ENCODE measurements around the gene ACSM5.

Gene ACSM5

GRCh38 chr16:20409398-20410120 lies at the start of gene ACSM5:
ACSM5 (plus strand) TSS chr16:20409534; CDS start chr16:20411485, 1,951 bp downstream.
- no peak for DNase-seq (ENCODE audit: low read depth in 2 of 2)

GRCh38 chr16:20359997-20360396 lies 49.3 kb upstream of the ACSM5 start:
- DNase-seq (ENCODE audit: low read depth in 2 of 2), result no peak

GRCh38 chr16:20363191-20363590 lies 46.1 kb upstream of the ACSM5 start:
- DNase-seq (ENCODE audit: low read depth in 2 of 2), result no peak

GRCh38 chr16:20364051-20364450 lies 45.3 kb upstream of the ACSM5 start:
- no peak for DNase-seq (ENCODE audit: low read depth in 2 of 2)

- DNase-seq (ENCODE audit: low read depth in 2 of 2), result no peak
These were observed 39.8 kb upstream of the ACSM5 start for GRCh38 chr16:20369452-20370054.

GRCh38 chr16:20372701-20373100 lies 36.6 kb upstream of the ACSM5 start:
- no peak for DNase-seq (ENCODE audit: low read depth in 2 of 2)

GRCh38 chr16:20377181-20377580 lies 32.2 kb upstream of the ACSM5 start:
- DNase-seq (ENCODE audit: low read depth in 2 of 2), result no peak

- no peak for DNase-seq (ENCODE audit: low read depth in 2 of 2)
These were observed 28.6 kb upstream of the ACSM5 start for GRCh38 chr16:20380782-20381181.

GRCh38 chr16:20382202-20382948 lies 27.0 kb upstream of the ACSM5 start:
- no peak for DNase-seq (ENCODE audit: low read depth in 2 of 2)

GRCh38 chr16:20383106-20384029 lies 26.0 kb upstream of the ACSM5 start:
- no peak for DNase-seq (ENCODE audit: low read depth in 2 of 2)

- DNase-seq (ENCODE audit: low read depth in 2 of 2), result no peak
These were observed 23.2 kb upstream of the ACSM5 start for GRCh38 chr16:20385844-20386832.

- no peak for DNase-seq (ENCODE audit: low read depth in 2 of 2)
These were observed 21.4 kb upstream of the ACSM5 start for GRCh38 chr16:20387978-20388377.

GRCh38 chr16:20388854-20389253 lies 20.5 kb upstream of the ACSM5 start:
- DNase-seq (ENCODE audit: low read depth in 2 of 2), result no peak

GRCh38 chr16:20391045-20391444 lies 18.3 kb upstream of the ACSM5 start:
- DNase-seq (ENCODE audit: low read depth in 2 of 2), result no peak

- no peak for DNase-seq (ENCODE audit: low read depth in 2 of 2)
These were observed 15.3 kb upstream of the ACSM5 start for GRCh38 chr16:20393801-20394577.

- no peak for DNase-seq (ENCODE audit: low read depth in 2 of 2)
These were observed 13.4 kb upstream of the ACSM5 start for GRCh38 chr16:20395946-20396345.

GRCh38 chr16:20396846-20397467 lies 12.4 kb upstream of the ACSM5 start:
- no peak for DNase-seq (ENCODE audit: low read depth in 2 of 2)

- no peak for DNase-seq (ENCODE audit: low read depth in 2 of 2)
These were observed 11.8 kb upstream of the ACSM5 start for GRCh38 chr16:20397468-20398074.

- DNase-seq (ENCODE audit: low read depth in 2 of 2), result no peak
These were observed 10.7 kb upstream of the ACSM5 start for GRCh38 chr16:20398603-20399002.

Measured in stimulated activated CD8-positive, alpha-beta memory T cell treated with anti-CD3 and anti-CD28 coated beads, Interleukin-15, amount 100 ng/mL, for 4 hours (primary cell).